Upper lobe of right lung (tissue), 1 donor: ENCODE measurements around the gene INS. TPM values are rescaled to one million over a fixed set of nuclear protein-coding genes. Genes with fewer than 3 reads are reported as not detected.

Source experiments
- ATAC-seq: fragments of 200-7000 bp; cut with Tn5 transposase; one replicate; pipeline ENCODE4 v1.9.1; 2020; ENCODE audit warnings: mild to moderate bottlenecking, moderate library complexity
- DNase-seq: peaks from one replicate; pipeline ENCODE4 v3.0.0-alpha.2; 2020
- H3K27ac ChIP-seq: fragments of 200-600 bp; one replicate; pipeline ENCODE4 v1.8.0; 2022
- H3K27me3 ChIP-seq: fragments of 200-600 bp; one replicate; pipeline ENCODE4 v1.8.0; 2022; ENCODE audit warnings: mild to moderate bottlenecking
- H3K36me3 ChIP-seq: fragments of 200-600 bp; one replicate; pipeline ENCODE4 v1.8.0; 2022
- H3K4me1 ChIP-seq: fragments of 200-600 bp; one replicate; pipeline ENCODE4 v1.8.0; 2022
- H3K4me3 ChIP-seq: fragments of 200-600 bp; one replicate; pipeline ENCODE4 v1.8.0; 2022; ENCODE audit warnings: mild to moderate bottlenecking
- H3K9me3 ChIP-seq: fragments of 200-600 bp; one replicate; pipeline ENCODE4 v1.8.0; 2022
- CTCF ChIP-seq: fragments of 200-600 bp; IDR thresholded peaks from one replicate; pipeline ENCODE4 v1.8.0; 2022; ENCODE audit warnings: antibody characterized with exemption
- intact Hi-C: fragments of 100-400 bp; cut with DNase I; formaldehyde crosslinking; loops from one replicate; pipeline ENCODE4 v1.11.0; 2022
- total RNA-seq: library from RNA; stranded (reverse); fragmentation: NEBNext Ultra II Directional; extraction: Animal tissue kit (Norgen Biotek cat#: 25700); gene quantifications from one replicate; pipeline ENCODE4 v1.2.1, GENCODE V29; 2021
- donor health status: DM: no; HTN: yes; CAD: no; lungs with severe emphysema.

Gene INS
- total RNA-seq, 1 donor from 2014 or later = not detected

- intact Hi-C loops = loop anchor here (5.0 kb wide), 1 partner anchor 458 kb away; no protein-coding TSS in a partner anchor
- no peaks in the 10 kb centered on the region for H3K36me3 ChIP-seq
- H3K4me1 ChIP-seq = peaks cover 5% of the 10 kb centered on the region
- H3K9me3 ChIP-seq = no peaks in the 10 kb centered on the region
- ATAC-seq = no peak
- TF ChIP-seq CTCF = no peak
- no peak for DNase-seq
- H3K27me3 ChIP-seq = peaks cover 58% of the 10 kb centered on the region
- no peak overlapping the region for H3K4me3 ChIP-seq
- H3K27ac ChIP-seq = no peak overlapping the region
Observed at GRCh38 chr11:2149864-2150847, 10.9 kb downstream of the INS start.

GRCh38 chr11:2149460-2149859 is 11.5 kb downstream of the INS start:
- H3K27ac ChIP-seq = no peak overlapping the region
- ATAC-seq = no peak
- H3K27me3 ChIP-seq = peaks cover 65% of the 10 kb centered on the region
- TF ChIP-seq CTCF = no peak
- intact Hi-C loops = no loop called here
- H3K4me3 ChIP-seq = no peak overlapping the region
- DNase-seq = no peak
- H3K4me1 ChIP-seq = peaks cover 5% of the 10 kb centered on the region
- no peaks in the 10 kb centered on the region for H3K9me3 ChIP-seq
- no peaks in the 10 kb centered on the region for H3K36me3 ChIP-seq

GRCh38 chr11:2148595-2148994 is 12.4 kb downstream of the INS start:
- no peaks in the 10 kb centered on the region for H3K9me3 ChIP-seq
- TF ChIP-seq CTCF = no peak
- DNase-seq (no peak), ATAC-seq (no peak)
- intact Hi-C loops = no loop called here
- H3K4me1 ChIP-seq = peaks cover 5% of the 10 kb centered on the region
- peaks cover 74% of the 10 kb centered on the region for H3K27me3 ChIP-seq
- H3K4me3 ChIP-seq = no peak overlapping the region
- H3K36me3 ChIP-seq = no peaks in the 10 kb centered on the region
- no peak overlapping the region for H3K27ac ChIP-seq

DNA sequence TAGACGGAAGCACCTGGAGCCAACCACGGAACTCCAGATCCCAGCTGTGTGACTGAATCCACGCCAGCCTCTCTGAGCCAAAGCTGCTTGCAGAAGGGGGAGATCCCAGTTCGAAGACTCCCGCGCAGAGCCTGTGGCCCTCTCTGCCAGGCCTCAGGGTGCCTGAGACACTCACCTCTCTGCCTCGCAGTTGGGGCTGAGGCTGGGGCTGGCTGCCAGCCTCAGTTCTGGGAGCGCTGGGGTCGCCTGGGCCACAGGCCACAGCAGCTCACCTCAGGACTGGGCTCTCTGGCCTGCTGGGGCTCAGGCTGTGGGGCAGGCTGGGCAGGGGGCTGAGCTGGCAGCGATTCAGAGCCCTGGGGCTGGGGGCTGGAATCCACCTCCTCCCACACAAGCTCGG is 13.6 kb downstream of the INS start:
- H3K4me1 ChIP-seq = peaks cover 5% of the 10 kb centered on the region

DNA sequence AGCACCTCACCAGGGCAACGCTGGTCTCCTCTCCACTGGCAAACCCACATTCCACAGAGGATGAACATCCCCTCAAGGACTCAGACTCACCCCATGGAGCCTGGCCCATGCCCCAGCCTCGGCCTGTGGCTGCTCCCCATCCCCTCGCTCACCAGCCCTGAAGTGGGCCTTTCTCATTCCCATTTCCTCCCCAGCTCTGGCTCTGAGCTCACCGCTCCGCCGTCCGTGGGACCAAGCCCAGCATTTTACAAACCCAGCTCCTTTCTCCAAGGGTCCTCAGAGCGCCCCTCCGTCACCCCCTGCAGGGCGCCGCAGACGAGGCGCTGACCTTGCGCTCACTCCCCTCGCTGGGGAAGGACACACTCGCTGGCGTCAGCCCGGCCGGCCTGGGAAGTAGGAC is 15.0 kb downstream of the INS start:
- H3K36me3 ChIP-seq = no peaks in the 10 kb centered on the region
- peaks cover 93% of the 10 kb centered on the region for H3K27me3 ChIP-seq
- no peak for TF ChIP-seq CTCF
- no peak for DNase-seq
- no peaks in the 10 kb centered on the region for H3K4me1 ChIP-seq
- H3K9me3 ChIP-seq = no peaks in the 10 kb centered on the region
- no peak overlapping the region for H3K4me3 ChIP-seq
- intact Hi-C loops = no loop called here
- ATAC-seq = no peak
- H3K27ac ChIP-seq = no peak overlapping the region

More for the DNA sequence above, 13.6 kb downstream of the INS start:
- Histone ChIP-seq H3K27me3 (peaks cover 82% of the 10 kb centered on the region), H3K4me3 (no peak overlapping the region), H3K9me3 (no peaks in the 10 kb centered on the region), H3K36me3 (no peaks in the 10 kb centered on the region), H3K27ac (no peak overlapping the region)
- no peak for DNase-seq
- ATAC-seq = no peak
- no peak for TF ChIP-seq CTCF
- intact Hi-C loops = no loop called here
